ENCODE results near the gene ZBTB7C. TPM values are rescaled to one million over a fixed set of nuclear protein-coding genes. Genes with fewer than 3 reads are reported as not detected.

The ZBTB7C gene
- total RNA-seq, 1 donor from 2014 or later: 15.0 TPM

- Histone ChIP-seq H3K4me1 (peaks cover 59% of the 10 kb centered on the region), H3K4me3 (peak overlapping the region; percentile 73), H3K9me3 (no peaks in the 10 kb centered on the region), H3K27ac (peak overlapping the region; percentile 64), H3K27me3 (ENCODE audit: low read depth) (peaks cover 14% of the 10 kb centered on the region), H3K36me3 (no peaks in the 10 kb centered on the region)
- ATAC-seq (no peak), DNase-seq (no peak)
- TF ChIP-seq, protein P1, sequence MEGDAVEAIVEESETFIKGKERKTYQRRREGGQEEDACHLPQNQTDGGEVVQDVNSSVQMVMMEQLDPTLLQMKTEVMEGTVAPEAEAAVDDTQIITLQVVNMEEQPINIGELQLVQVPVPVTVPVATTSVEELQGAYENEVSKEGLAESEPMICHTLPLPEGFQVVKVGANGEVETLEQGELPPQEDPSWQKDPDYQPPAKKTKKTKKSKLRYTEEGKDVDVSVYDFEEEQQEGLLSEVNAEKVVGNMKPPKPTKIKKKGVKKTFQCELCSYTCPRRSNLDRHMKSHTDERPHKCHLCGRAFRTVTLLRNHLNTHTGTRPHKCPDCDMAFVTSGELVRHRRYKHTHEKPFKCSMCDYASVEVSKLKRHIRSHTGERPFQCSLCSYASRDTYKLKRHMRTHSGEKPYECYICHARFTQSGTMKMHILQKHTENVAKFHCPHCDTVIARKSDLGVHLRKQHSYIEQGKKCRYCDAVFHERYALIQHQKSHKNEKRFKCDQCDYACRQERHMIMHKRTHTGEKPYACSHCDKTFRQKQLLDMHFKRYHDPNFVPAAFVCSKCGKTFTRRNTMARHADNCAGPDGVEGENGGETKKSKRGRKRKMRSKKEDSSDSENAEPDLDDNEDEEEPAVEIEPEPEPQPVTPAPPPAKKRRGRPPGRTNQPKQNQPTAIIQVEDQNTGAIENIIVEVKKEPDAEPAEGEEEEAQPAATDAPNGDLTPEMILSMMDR (IDR thresholded peaks at IDR 0.05): no peak
- intact Hi-C loops (cut with DNase I): no loop called here
Measured at GRCh38 chr18:48137374-48138081, 271.7 kb downstream of the ZBTB7C start.

GRCh38 chr18:48136827-48137373, 272.3 kb downstream of the ZBTB7C start:
- peak; percentile 7 to 63 for ATAC-seq
- H3K27me3 ChIP-seq (ENCODE audit: low read depth): peaks cover 14% of the 10 kb centered on the region

GRCh38 chr18:48136051-48136826, 272.9 kb downstream of the ZBTB7C start:
- intact Hi-C loops (cut with DNase I): no loop called here
- Histone ChIP-seq H3K9me3 (no peaks in the 10 kb centered on the region), H3K36me3 (no peaks in the 10 kb centered on the region), H3K4me1 (peaks cover 54% of the 10 kb centered on the region), H3K27me3 (ENCODE audit: low read depth) (peaks cover 14% of the 10 kb centered on the region), H3K27ac (peak overlapping the region; percentile 64), H3K4me3 (peak overlapping the region; percentile 73)
- TF ChIP-seq, protein P1 (IDR thresholded peaks at IDR 0.05): peak; percentile 17
- DNase-seq: peak; percentile 56
- peak; percentile 5 to 38 for ATAC-seq

More at GRCh38 chr18:48136827-48137373, 272.3 kb downstream of the ZBTB7C start:
- peak; percentile 62 for DNase-seq
- Histone ChIP-seq H3K36me3 (no peaks in the 10 kb centered on the region), H3K4me1 (peaks cover 59% of the 10 kb centered on the region), H3K9me3 (no peaks in the 10 kb centered on the region), H3K4me3 (peak overlapping the region; percentile 73), H3K27ac (peak overlapping the region; percentile 64)
- intact Hi-C loops (cut with DNase I): no loop called here
- TF ChIP-seq, protein P1 (IDR thresholded peaks at IDR 0.05): no peak

GRCh38 chr18:48135436-48135966, 273.7 kb downstream of the ZBTB7C start:
- no peaks in the 10 kb centered on the region for H3K36me3 ChIP-seq
- peaks cover 50% of the 10 kb centered on the region for H3K4me1 ChIP-seq
- peaks cover 14% of the 10 kb centered on the region for H3K27me3 ChIP-seq (ENCODE audit: low read depth)
- H3K27ac ChIP-seq: no peak overlapping the region
- no peaks in the 10 kb centered on the region for H3K9me3 ChIP-seq
- peak overlapping the region; percentile 73 for H3K4me3 ChIP-seq
- intact Hi-C loops (cut with DNase I): no loop called here
- ATAC-seq (no peak), DNase-seq (no peak)
- TF ChIP-seq, protein P1 (IDR thresholded peaks at IDR 0.05): no peak

- Histone ChIP-seq H3K36me3 (no peaks in the 10 kb centered on the region), H3K4me1 (peaks cover 41% of the 10 kb centered on the region), H3K27me3 (ENCODE audit: low read depth) (peaks cover 14% of the 10 kb centered on the region), H3K4me3 (no peak overlapping the region), H3K9me3 (no peaks in the 10 kb centered on the region), H3K27ac (no peak overlapping the region)
- TF ChIP-seq, protein P1 (IDR thresholded peaks at IDR 0.05): no peak
- ATAC-seq: no peak
- intact Hi-C loops (cut with DNase I): no loop called here
- DNase-seq: no peak
Measured at GRCh38 chr18:48134609-48135008, 274.6 kb downstream of the ZBTB7C start.

Measured in lower lobe of right lung (tissue), 2 donors.